Endothelial cell of umbilical vein (primary cell): ENCODE measurements around the gene WNT2. TPM values are rescaled to one million over a fixed set of nuclear protein-coding genes. Genes with fewer than 3 reads are reported as not detected.

ENCODE experiments used
- BruUV-seq: library from RNA; stranded (reverse); fragments of 400-500 nt; replicated peaks from 2 replicates; lab custom pipeline; 2021; lab: Mats Ljungman, UMichigan
- CTCF ChIA-PET: fragments of 300-600, 350-600 bp; sonication (Branson Sonifier 250); formaldehyde crosslinking; loops from one replicate; lab custom pipeline; 2021; ENCODE audit warnings: antibody characterized with exemption, inconsistent platforms; lab: Charles Lee
- POLR2A ChIA-PET: fragments of 300-600, 350-600 bp; sonication (Branson Sonifier 250); formaldehyde crosslinking; loops from one replicate; lab custom pipeline; 2021; ENCODE audit warnings: antibody characterized with exemption, inconsistent platforms; lab: Charles Lee
- DNase-seq: peaks from one replicate; pipeline ENCODE4 v3.0.0-alpha.2; 2011; ENCODE audit warnings: low read depth, low spot score
- FAIRE-seq: peaks from 2 replicates; lab custom pipeline; 2011; peaks lifted over from hg19 to GRCh38; lab: Jason Lieb, UNC
- H2AFZ ChIP-seq: 2 replicates; pipeline ENCODE4 v1.6.0; 2012; ENCODE audit warnings: low read depth, low read length, control low read depth, inconsistent platforms
- H3K27ac ChIP-seq: 2 replicates; pipeline ENCODE4 v1.5.1; 2011; ENCODE audit warnings: low read depth, mild to moderate bottlenecking, control low read depth, low read length, moderate library complexity; ENCODE audit not compliant: insufficient read depth
- H3K27me3 ChIP-seq, 2 experiments: 2 replicates each; pipeline versions ENCODE4 v1.6.0 to v1.6.1; 2011; ENCODE audit warnings: low read length in 2 of 2, mixed read lengths in 1 of 2; ENCODE audit not compliant: control insufficient read depth in 2 of 2, insufficient read depth in 2 of 2
- H3K36me3 ChIP-seq, 2 experiments: 2 replicates in 1 of 2; 3 replicates in 1 of 2; pipeline ENCODE4 v1.5.1; 2011; ENCODE audit warnings: low read length in 2 of 2, mild to moderate bottlenecking in 1 of 2, moderate library complexity in 1 of 2; ENCODE audit not compliant: control insufficient read depth in 2 of 2, insufficient read depth in 2 of 2; ENCODE audit errors: extremely low read depth in 1 of 2
- H3K4me1 ChIP-seq: 3 replicates; pipeline ENCODE4 v1.5.1; 2011; ENCODE audit warnings: mild to moderate bottlenecking, low read length; ENCODE audit not compliant: control insufficient read depth, insufficient read depth; ENCODE audit errors: extremely low read depth
- H3K4me2 ChIP-seq: 2 replicates; pipeline ENCODE4 v1.6.1; 2011; ENCODE audit warnings: low read length, control low read depth, mixed read lengths; ENCODE audit not compliant: insufficient read depth
- H3K4me3 ChIP-seq, 3 experiments: fragments of 200-600 bp in 1 of 3; sonication (generic), shearing (Covaris generic) in 1 of 3; replicated peaks in 1 of 3; 2 replicates each; pipeline ENCODE4 v1.5.1; 2011 to 2016; ENCODE audit warnings: control low read depth in 3 of 3, low read length in 3 of 3, mild to moderate bottlenecking in 2 of 3, inconsistent platforms in 1 of 3, low read depth in 1 of 3, moderate library complexity in 1 of 3; ENCODE audit not compliant: insufficient read depth in 1 of 3
- H3K79me2 ChIP-seq: 2 replicates; pipeline ENCODE4 v1.6.0; 2012; ENCODE audit warnings: low read length, inconsistent platforms; ENCODE audit not compliant: control insufficient read depth, insufficient read depth
- H3K9ac ChIP-seq: replicated peaks from 2 replicates; pipeline ENCODE3; 2011; ENCODE audit warnings: low read length, control low read depth; ENCODE audit not compliant: insufficient read depth; ENCODE audit errors: extremely low read depth
- H3K9me1 ChIP-seq: replicated peaks from 3 replicates; pipeline ENCODE4 v1.6.0; 2011; ENCODE audit warnings: mild to moderate bottlenecking, low read length; ENCODE audit not compliant: control insufficient read depth, insufficient read depth; ENCODE audit errors: extremely low read depth
- H3K9me3 ChIP-seq: replicated peaks from 2 replicates; pipeline ENCODE4 v1.5.1; 2012; ENCODE audit warnings: low read length, inconsistent platforms; ENCODE audit not compliant: control insufficient read depth, insufficient read depth
- H4K20me1 ChIP-seq: replicated peaks from 2 replicates; pipeline ENCODE3; 2011; ENCODE audit warnings: mild to moderate bottlenecking, low read length; ENCODE audit not compliant: control insufficient read depth, insufficient read depth; ENCODE audit errors: extremely low read depth
- CTCF ChIP-seq, 2 donors: IDR thresholded peaks; 1 replicate in 1 of 2; 2 replicates in 1 of 2; pipeline ENCODE4 v1.5.1; 2011; ENCODE audit warnings: low read length in 2 of 2, mild to moderate bottlenecking in 2 of 2, moderate library complexity in 2 of 2, control low read depth in 1 of 2, inconsistent platforms in 1 of 2, low read depth in 1 of 2; ENCODE audit not compliant: insufficient read depth in 1 of 2; ENCODE audit errors: extremely low read depth in 1 of 2
- EZH2 ChIP-seq: IDR thresholded peaks from 2 replicates; pipeline ENCODE4 v1.6.1; 2012; ENCODE audit warnings: borderline replicate concordance, low read depth, mild to moderate bottlenecking, moderate library complexity, low read length, inconsistent platforms; ENCODE audit not compliant: severe bottlenecking
- FOS ChIP-seq: IDR thresholded peaks from 2 replicates; pipeline ENCODE4 v1.6.1; 2011; ENCODE audit warnings: mild to moderate bottlenecking, low read length, moderate library complexity, borderline replicate concordance; ENCODE audit not compliant: insufficient read depth
- GATA2 ChIP-seq: IDR thresholded peaks from 2 replicates; pipeline ENCODE4 v1.7.0; 2011; ENCODE audit warnings: low read depth, mild to moderate bottlenecking, moderate library complexity, mixed read lengths, low read length; ENCODE audit not compliant: insufficient read length, insufficient read depth
- JUN ChIP-seq: IDR thresholded peaks from 2 replicates; pipeline ENCODE4 v1.6.1; 2011; ENCODE audit warnings: borderline replicate concordance, low read depth; ENCODE audit not compliant: insufficient read length, insufficient read depth
- MYC ChIP-seq: IDR thresholded peaks from one replicate; pipeline ENCODE4 v1.6.1; 2011; ENCODE audit warnings: mild to moderate bottlenecking, low read depth, low read length
- POLR2A ChIP-seq: IDR thresholded peaks from 2 replicates; pipeline ENCODE4 v1.6.1; 2012; ENCODE audit warnings: low read depth, mild to moderate bottlenecking, control low read depth, low read length
- POLR2AphosphoS5 ChIP-seq: IDR thresholded peaks from 2 replicates; pipeline ENCODE4 v1.6.1; 2012; ENCODE audit warnings: low read depth, mild to moderate bottlenecking, control low read depth, low read length, moderate library complexity; ENCODE audit not compliant: insufficient read depth
- dilution Hi-C: fragments of 300-500 bp; cut with MboI; formaldehyde crosslinking; loops from one replicate; pipeline ENCODE4 v1.15.0; 2019; ENCODE audit warnings: low sequenced_read_pairs; ENCODE audit not compliant: extremely low pct_ligation_motif_present
- intact Hi-C: fragments of 100-400 bp; cut with micrococcal nuclease; formaldehyde crosslinking; loops from one replicate; pipeline ENCODE4 v1.10.0; 2022
- polyA plus RNA-seq, 4 experiments: library from polyadenylated mRNA; depleted of rRNA in 3 of 4; stranded (reverse) in 3 of 4; unstranded in 1 of 4; fragments of >200 nt; gene quantifications; 2 replicates each; pipeline versions ENCODE4 v1.2.1 to v1.2.3, GENCODE V29; 2011 to 2012; ENCODE audit warnings: missing spikeins in 1 of 4
- total RNA-seq: library from RNA; stranded (reverse); gene quantifications from 2 replicates; pipeline ENCODE4 v1.2.3, GENCODE V29; 2021
- TF ChIP-seq, protein P1 (sequence below): IDR thresholded peaks from 2 replicates; pipeline ENCODE4 v1.6.1; 2011; ENCODE audit not compliant: insufficient read depth, insufficient read length

WNT2 gene
- total and polyA plus RNA-seq, 2 donors (not counting 3 experiments of a cell fraction or from before 2014, with no cell fraction given), result not detected

- Histone ChIP-seq H2AFZ (no peak overlapping the region), H3K9me3 (no peaks in the 10 kb centered on the region), H3K27ac (no peak overlapping the region), H3K4me2 (no peak overlapping the region), H3K9me1 (no peaks in the 10 kb centered on the region), H3K79me2 (no peaks in the 10 kb centered on the region), H4K20me1 (no peaks in the 10 kb centered on the region), H3K4me1 (no peaks in the 10 kb centered on the region), H3K9ac (no peak overlapping the region), H3K36me3 (no peaks in the 10 kb centered on the region), H3K4me3 (no peak overlapping the region), H3K27me3 (peaks cover 2 to 3% of the 10 kb centered on the region in 2 experiments)
- TF ChIP-seq, protein P1, sequence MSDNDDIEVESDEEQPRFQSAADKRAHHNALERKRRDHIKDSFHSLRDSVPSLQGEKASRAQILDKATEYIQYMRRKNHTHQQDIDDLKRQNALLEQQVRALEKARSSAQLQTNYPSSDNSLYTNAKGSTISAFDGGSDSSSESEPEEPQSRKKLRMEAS, result no peak
- TF ChIP-seq CTCF (IDR thresholded peaks at IDR 0.05; ENCODE audit: extremely low read depth in 1 of 2, insufficient read depth in 1 of 2, low read depth in 1 of 2, low read length in 2 of 2) (no peak), FOS (no peak), MYC (no peak), POLR2AphosphoS5 (no peak)
- BruUV-seq, result no TSS peak
- POLR2A ChIA-PET, result no interaction called here
- CTCF ChIA-PET, result no interaction called here
- FAIRE-seq (no peak), DNase-seq (no peak)
- intact Hi-C loops, result no loop called here
- dilution Hi-C loops, result no loop called here
Measured at GRCh38 chr7:117241088-117241487, 81.8 kb downstream of the WNT2 start.

DNA sequence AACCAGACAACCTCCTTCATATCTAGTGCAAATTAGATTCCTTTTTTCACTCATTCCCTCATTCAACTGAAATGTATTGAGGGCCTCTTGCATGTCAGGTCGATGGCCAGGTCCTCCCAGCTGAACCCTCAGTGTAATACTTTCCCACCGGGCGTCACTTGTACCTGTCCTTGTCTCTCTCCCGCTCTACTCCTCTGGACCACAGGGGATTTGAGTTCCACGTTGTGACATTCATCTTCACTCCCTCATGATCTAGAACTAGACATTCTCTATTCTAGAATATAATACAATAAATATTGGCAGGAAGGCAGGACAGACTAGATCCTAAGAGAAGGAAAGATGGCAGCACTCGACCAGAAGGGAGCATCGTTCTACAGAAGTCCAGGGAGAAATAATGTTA lies 83.9 kb downstream of the WNT2 start:
- no peaks in the 10 kb centered on the region for H3K9me3 ChIP-seq
- dilution Hi-C loops, result no loop called here
- DNase-seq (no peak), FAIRE-seq (no peak)
- no peaks in the 10 kb centered on the region for H3K9me1 ChIP-seq
- intact Hi-C loops, result no loop called here
- no peaks in the 10 kb centered on the region for H3K4me1 ChIP-seq
- H3K36me3 ChIP-seq, result no peaks in the 10 kb centered on the region
- H2AFZ ChIP-seq, result no peak overlapping the region
- peaks cover 2 to 3% of the 10 kb centered on the region in 2 experiments for H3K27me3 ChIP-seq
- BruUV-seq, result no TSS peak
- no peak overlapping the region for H3K4me3 ChIP-seq
- no peak overlapping the region for H3K9ac ChIP-seq
- no peak overlapping the region for H3K27ac ChIP-seq
- no peaks in the 10 kb centered on the region for H4K20me1 ChIP-seq
- POLR2A ChIA-PET, result no interaction called here
- TF ChIP-seq POLR2AphosphoS5 (no peak), POLR2A (no peak), JUN (no peak), MYC (no peak), EZH2 (no peak), CTCF (IDR thresholded peaks at IDR 0.05; ENCODE audit: extremely low read depth in 1 of 2, insufficient read depth in 1 of 2, low read depth in 1 of 2, low read length in 2 of 2) (no peak), GATA2 (no peak), FOS (no peak)
- TF ChIP-seq, protein P1, result no peak
- CTCF ChIA-PET, result interaction anchor here (1.2 kb wide), 1 partner anchor 26 kb away, joined by 4 read pairs; no protein-coding TSS in a partner anchor
- H3K79me2 ChIP-seq, result no peaks in the 10 kb centered on the region
- no peak overlapping the region for H3K4me2 ChIP-seq
